ENCODE data around the gene HRH1.

The HRH1 gene

DNA sequence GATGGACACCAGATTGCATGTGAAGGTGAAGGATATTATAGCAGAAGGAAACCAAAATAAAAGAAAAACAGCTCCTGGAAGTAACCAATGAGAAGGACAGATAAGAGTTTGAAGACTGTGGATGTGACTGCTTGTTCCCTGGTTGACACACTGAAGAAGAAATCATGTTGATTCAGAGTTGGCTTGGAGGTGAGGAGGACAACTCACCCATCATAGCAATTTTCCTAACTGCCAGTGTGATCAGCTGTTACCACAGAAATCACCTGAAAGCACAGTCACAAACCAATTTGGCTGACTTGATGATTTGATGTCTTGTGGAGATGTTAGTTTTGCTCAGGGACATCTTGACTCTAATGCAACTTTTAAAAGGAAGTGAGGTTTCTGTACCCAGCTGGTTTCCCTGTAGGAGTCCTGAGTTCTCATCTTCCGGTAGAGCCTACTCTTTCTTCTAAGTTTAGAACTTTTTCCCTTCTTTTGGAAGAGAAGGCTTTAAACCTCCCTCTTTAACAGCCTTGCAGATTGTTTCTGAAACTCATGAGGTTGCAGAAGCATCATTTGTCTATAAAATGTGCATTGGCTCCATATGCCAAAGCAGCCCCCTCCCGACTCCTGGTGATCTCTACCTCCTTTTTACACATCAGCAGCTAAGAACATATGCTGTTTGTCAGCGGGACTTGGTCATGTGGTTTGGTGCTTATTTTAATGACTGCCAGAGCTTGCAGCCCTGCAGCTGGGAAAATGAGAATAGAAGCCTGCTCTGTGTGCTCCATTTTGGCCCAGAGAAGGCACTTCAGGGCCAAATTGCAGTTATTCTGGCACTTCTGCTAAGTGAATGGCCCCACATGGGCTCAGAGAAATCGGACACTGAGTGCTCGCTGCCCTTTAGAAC is 128.2 kb downstream of the HRH1 start:
- H3K27me3 ChIP-seq (ENCODE audit: insufficient read depth, poor library complexity, severe bottlenecking): no peaks in the 10 kb centered on the region
- H3K4me1 ChIP-seq (ENCODE audit: insufficient read depth, poor library complexity, severe bottlenecking): peaks cover 25% of the 10 kb centered on the region
- peaks cover 54% of the 10 kb centered on the region for H3K36me3 ChIP-seq (ENCODE audit: low read depth)
- TF ChIP-seq CTCF (IDR thresholded peaks at IDR 0.05; ENCODE audit: poor library complexity, severe bottlenecking): no peak
- H3K4me3 ChIP-seq (ENCODE audit: severe bottlenecking): no peak overlapping the region
- ATAC-seq (ENCODE audit: low read depth) (no peak), DNase-seq (ENCODE audit: low spot score) (no peak)
- H3K9me3 ChIP-seq (ENCODE audit: severe bottlenecking): no peaks in the 10 kb centered on the region
- no peak overlapping the region for H3K27ac ChIP-seq (ENCODE audit: poor library complexity, severe bottlenecking)

GRCh38 chr3:11283139-11283475 is 128.8 kb downstream of the HRH1 start:
- H3K9me3 ChIP-seq (ENCODE audit: severe bottlenecking): no peaks in the 10 kb centered on the region
- H3K4me3 ChIP-seq (ENCODE audit: severe bottlenecking): no peak overlapping the region
- no peak for TF ChIP-seq CTCF (IDR thresholded peaks at IDR 0.05; ENCODE audit: poor library complexity, severe bottlenecking)
- H3K36me3 ChIP-seq (ENCODE audit: low read depth): peaks cover 47% of the 10 kb centered on the region
- ATAC-seq (ENCODE audit: low read depth): no peak
- H3K27me3 ChIP-seq (ENCODE audit: insufficient read depth, poor library complexity, severe bottlenecking): no peaks in the 10 kb centered on the region
- DNase-seq (ENCODE audit: low spot score): no peak
- no peak overlapping the region for H3K27ac ChIP-seq (ENCODE audit: poor library complexity, severe bottlenecking)
- peaks cover 27% of the 10 kb centered on the region for H3K4me1 ChIP-seq (ENCODE audit: insufficient read depth, poor library complexity, severe bottlenecking)

GRCh38 chr3:11284011-11284410 is 129.7 kb downstream of the HRH1 start:
- DNase-seq (ENCODE audit: low spot score) (no peak), ATAC-seq (ENCODE audit: low read depth) (no peak)
- no peak for TF ChIP-seq CTCF (IDR thresholded peaks at IDR 0.05; ENCODE audit: poor library complexity, severe bottlenecking)
- H3K27ac ChIP-seq (ENCODE audit: poor library complexity, severe bottlenecking): no peak overlapping the region
- H3K4me1 ChIP-seq (ENCODE audit: insufficient read depth, poor library complexity, severe bottlenecking): peaks cover 26% of the 10 kb centered on the region
- H3K9me3 ChIP-seq (ENCODE audit: severe bottlenecking): no peaks in the 10 kb centered on the region
- H3K27me3 ChIP-seq (ENCODE audit: insufficient read depth, poor library complexity, severe bottlenecking): no peaks in the 10 kb centered on the region
- no peak overlapping the region for H3K4me3 ChIP-seq (ENCODE audit: severe bottlenecking)
- H3K36me3 ChIP-seq (ENCODE audit: low read depth): peaks cover 45% of the 10 kb centered on the region

DNA sequence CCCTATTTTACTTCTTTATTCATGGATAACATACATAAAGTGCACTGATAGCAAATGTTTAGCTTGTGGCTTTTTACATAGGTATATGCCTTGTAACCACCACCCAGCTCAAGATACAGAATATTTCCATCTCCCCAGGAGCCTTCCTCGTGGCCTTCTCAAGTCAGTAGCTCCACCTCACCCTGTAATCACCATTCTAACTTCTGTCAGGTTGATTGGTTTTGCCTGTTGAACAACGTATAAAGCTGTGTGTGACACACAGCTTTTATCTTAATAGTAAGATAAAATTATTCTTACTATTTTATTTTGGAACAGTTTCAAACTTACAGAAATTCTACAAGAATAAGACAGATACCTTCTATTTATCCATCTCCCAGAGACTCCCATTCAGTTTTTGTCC is 131.2 kb downstream of the HRH1 start:
- H3K9me3 ChIP-seq (ENCODE audit: severe bottlenecking): no peaks in the 10 kb centered on the region
- ATAC-seq (ENCODE audit: low read depth) (no peak), DNase-seq (ENCODE audit: low spot score) (no peak)
- H3K27ac ChIP-seq (ENCODE audit: poor library complexity, severe bottlenecking): peak overlapping the region; percentile 100
- peaks cover 36% of the 10 kb centered on the region for H3K4me1 ChIP-seq (ENCODE audit: insufficient read depth, poor library complexity, severe bottlenecking)
- H3K4me3 ChIP-seq (ENCODE audit: severe bottlenecking): no peak overlapping the region
- no peaks in the 10 kb centered on the region for H3K27me3 ChIP-seq (ENCODE audit: insufficient read depth, poor library complexity, severe bottlenecking)
- no peak for TF ChIP-seq CTCF (IDR thresholded peaks at IDR 0.05; ENCODE audit: poor library complexity, severe bottlenecking)
- peaks cover 38% of the 10 kb centered on the region for H3K36me3 ChIP-seq (ENCODE audit: low read depth)

DNA sequence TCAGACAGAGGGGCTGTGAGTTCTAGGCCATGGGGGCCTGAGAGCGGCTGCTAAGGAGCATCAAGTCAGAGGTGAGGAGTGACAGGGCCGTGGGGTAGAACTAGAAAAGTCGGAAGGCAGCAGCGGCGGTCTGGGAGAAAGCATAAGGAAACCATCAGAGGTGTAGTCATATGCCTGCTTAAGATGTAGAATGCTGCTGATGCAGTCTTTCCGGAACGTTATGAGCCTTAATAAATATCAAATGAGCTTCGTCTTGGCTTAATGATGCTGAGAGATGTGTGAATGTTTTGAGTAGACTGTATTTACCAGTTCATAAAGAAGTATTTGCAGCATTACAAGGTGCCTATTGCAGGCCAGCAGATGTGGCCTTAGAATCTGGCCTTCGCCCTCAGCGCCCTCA is 133.1 kb downstream of the HRH1 start:
- H3K36me3 ChIP-seq (ENCODE audit: low read depth): peaks cover 22% of the 10 kb centered on the region
- H3K4me3 ChIP-seq (ENCODE audit: severe bottlenecking): no peak overlapping the region
- DNase-seq (ENCODE audit: low spot score) (no peak), ATAC-seq (ENCODE audit: low read depth) (no peak)
- H3K27ac ChIP-seq (ENCODE audit: poor library complexity, severe bottlenecking): peak overlapping the region; percentile 100
- no peak for TF ChIP-seq CTCF (IDR thresholded peaks at IDR 0.05; ENCODE audit: poor library complexity, severe bottlenecking)
- H3K9me3 ChIP-seq (ENCODE audit: severe bottlenecking): no peaks in the 10 kb centered on the region
- H3K4me1 ChIP-seq (ENCODE audit: insufficient read depth, poor library complexity, severe bottlenecking): peaks cover 48% of the 10 kb centered on the region
- H3K27me3 ChIP-seq (ENCODE audit: insufficient read depth, poor library complexity, severe bottlenecking): no peaks in the 10 kb centered on the region

Data from RWPE2 (cell line).